22Rv1 (cell line): ENCODE results near the gene ZNG1C.
"Not testable (repeated sequence)": the region's sequence is repeated elsewhere in the genome, so short reads cannot be mapped to it uniquely, and the experiment has no call there.

Experiments
- CTCF ChIP-seq: fragments of 450-650 bp; IDR thresholded peaks from 2 replicates; pipeline ENCODE4 v1.5.1; 2017; ENCODE audit warnings: mild to moderate bottlenecking
- ZFX ChIP-seq: fragments of 450-650 bp; IDR thresholded peaks from 2 replicates; pipeline ENCODE4 v1.6.1; 2017; ENCODE audit warnings: antibody characterized with exemption, borderline replicate concordance

GRCh38 chr9:68324518-68324917 lies 82.7 kb downstream of the ZNG1C start:
- TF ChIP-seq CTCF, ZFX: not testable (repeated sequence)
